Mucosa of descending colon (tissue), 3 donors: Measurements from ENCODE around the gene ELAC2. TPM values are rescaled to one million over a fixed set of nuclear protein-coding genes. Genes with fewer than 3 reads are reported as not detected.

Experiments used
- ATAC-seq: fragments of 200-7000 bp; cut with Tn5 transposase; one replicate; pipeline ENCODE4 v1.9.1; 2020; ENCODE audit warnings: mild to moderate bottlenecking, moderate library complexity
- DNase-seq, 3 donors: peaks; one replicate each; pipeline ENCODE4 v3.0.0-alpha.2; 2020
- H3K36me3 ChIP-seq: fragments of 200-600 bp; one replicate; pipeline ENCODE4 v1.8.0; 2021; ENCODE audit warnings: low read depth, mild to moderate bottlenecking
- H3K4me1 ChIP-seq: fragments of 200-600 bp; one replicate; pipeline ENCODE4 v1.8.0; 2021; ENCODE audit warnings: low read depth, mild to moderate bottlenecking
- H3K4me3 ChIP-seq: fragments of 200-600 bp; one replicate; pipeline ENCODE4 v1.8.0; 2021; ENCODE audit warnings: mild to moderate bottlenecking
- H3K9me3 ChIP-seq: fragments of 200-600 bp; one replicate; pipeline ENCODE4 v1.8.0; 2021; ENCODE audit warnings: mild to moderate bottlenecking
- CTCF ChIP-seq: fragments of 200-600 bp; IDR thresholded peaks from one replicate; pipeline ENCODE4 v1.8.0; 2022; ENCODE audit warnings: antibody characterized with exemption, mild to moderate bottlenecking
- intact Hi-C, 2 donors: fragments of 100-400 bp; cut with DNase I in 1 of 2; cut with micrococcal nuclease in 1 of 2; formaldehyde crosslinking; loops; one replicate each; pipeline versions ENCODE4 v1.11.0 to v1.11.1; 2022; cut with DNase I, micrococcal nuclease
- total RNA-seq, 3 donors: library from RNA; stranded (reverse); fragmentation: NEBNext Ultra II Directional in 2 of 3; extraction: Animal tissue kit (Norgen Biotek cat#: 25700) in 2 of 3; gene quantifications; one replicate each; pipeline versions ENCODE4 v1.2.1 to v1.2.4, GENCODE V29; 2021 to 2023
- donor health status: DM: no; HTN: no; CAD: no; lungs with moderate emphysema.
- donor health status: DM: no; HTN: no; CAD: no.
- donor health status: DM: no; HTN: yes; CAD: no.

ELAC2 gene
- total RNA-seq, 3 donors from 2014 or later = 46.7 to 47.1 (median 46.9) TPM

DNA sequence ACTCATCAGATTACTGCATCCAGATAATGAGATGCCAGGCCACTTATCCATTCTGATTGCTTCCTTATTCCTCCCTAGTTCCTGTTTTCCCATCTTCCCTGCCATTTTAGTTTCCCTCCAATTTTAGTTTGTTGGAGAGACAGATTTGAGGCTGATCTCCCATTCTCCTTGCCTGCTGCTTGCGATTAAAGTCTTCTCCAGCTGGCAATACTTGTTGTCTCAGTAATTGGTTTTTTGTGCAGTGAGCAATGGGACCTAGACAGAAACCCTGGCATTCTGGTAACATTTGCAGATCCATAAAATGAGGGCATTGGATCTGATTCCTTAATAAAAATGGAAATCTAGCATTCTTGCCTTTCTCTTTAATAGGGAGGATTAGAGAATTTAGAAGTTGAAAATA lies 17.6 kb upstream of the ELAC2 start:
- Histone ChIP-seq H3K9me3 (peaks cover 5% of the 10 kb centered on the region), H3K36me3 (no peaks in the 10 kb centered on the region), H3K4me1 (no peaks in the 10 kb centered on the region), H3K4me3 (no peak overlapping the region)
- ATAC-seq = no peak
- intact Hi-C loops = no loop called here
- TF ChIP-seq CTCF = no peak
- DNase-seq = no peak

DNA sequence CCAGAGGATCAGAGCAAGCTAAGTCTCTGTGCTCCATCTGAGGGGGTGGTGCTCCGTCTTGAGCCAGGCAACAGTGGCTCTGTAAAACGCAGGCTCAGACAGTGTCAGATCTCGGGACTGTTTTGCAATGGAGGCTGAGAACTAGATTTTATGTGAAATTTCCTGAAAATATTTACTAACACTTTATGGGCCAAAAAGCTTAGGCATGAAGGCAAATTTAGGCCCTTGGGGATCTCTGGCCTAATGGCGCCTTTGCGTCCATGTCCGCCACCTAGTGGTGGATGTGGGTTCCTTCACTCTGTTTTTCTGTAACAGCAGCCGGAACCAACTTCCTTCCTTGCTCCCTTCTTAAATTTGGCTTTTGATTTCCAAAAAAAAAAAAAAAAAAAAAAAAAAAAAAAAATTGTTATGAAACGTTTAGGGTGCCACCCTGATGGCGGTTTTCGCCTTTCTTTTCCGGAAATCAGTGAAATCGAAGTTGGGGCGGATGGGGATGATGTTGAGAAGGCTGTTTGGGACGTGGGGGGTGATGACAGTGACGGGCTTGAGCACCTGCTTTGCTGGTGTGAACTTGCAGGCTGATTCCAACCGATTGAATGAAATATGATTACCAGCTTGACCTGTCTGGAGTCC lies 14.0 kb upstream of the ELAC2 start:
- no peaks in the 10 kb centered on the region for H3K4me1 ChIP-seq
- peak; percentile 44 for TF ChIP-seq CTCF
- peak; percentile 85 for ATAC-seq
- intact Hi-C loops = no loop called here
- no peak overlapping the region for H3K4me3 ChIP-seq
- peak in 1 of 3 donors; percentile 64 for DNase-seq
- peaks cover 5% of the 10 kb centered on the region for H3K9me3 ChIP-seq
- H3K36me3 ChIP-seq = no peaks in the 10 kb centered on the region

- Histone ChIP-seq H3K36me3 (no peaks in the 10 kb centered on the region), H3K9me3 (peaks cover 5% of the 10 kb centered on the region), H3K4me3 (no peak overlapping the region), H3K4me1 (no peaks in the 10 kb centered on the region)
- intact Hi-C loops = no loop called here
- DNase-seq (peak in 1 of 3 donors; percentile 70), ATAC-seq (peak; percentile 79)
- peak; percentile 51 for TF ChIP-seq CTCF
These were observed 12.9 kb upstream of the ELAC2 start for GRCh38 chr17:13030459-13031300.

DNA sequence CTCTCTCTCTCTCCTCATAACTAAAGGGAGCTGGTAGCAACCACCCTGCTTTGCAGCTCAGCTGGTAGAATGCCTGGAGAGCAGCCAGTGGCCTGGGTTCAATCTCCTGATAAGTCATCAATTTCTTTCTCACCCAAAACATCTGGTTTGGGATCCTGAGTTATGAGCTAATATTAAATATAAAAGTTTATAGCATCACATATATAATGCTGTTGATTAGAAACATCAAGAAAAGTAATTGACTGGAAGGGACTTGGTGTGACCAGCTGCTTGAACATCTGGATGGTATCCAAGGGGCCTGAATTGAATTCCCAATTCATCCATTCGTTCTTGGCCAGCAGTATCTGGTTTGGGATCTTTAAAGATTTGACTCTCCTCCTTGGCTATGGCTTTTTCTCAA lies 12.2 kb upstream of the ELAC2 start:
- no peak for TF ChIP-seq CTCF
- no peaks in the 10 kb centered on the region for H3K36me3 ChIP-seq
- intact Hi-C loops = no loop called here
- no peaks in the 10 kb centered on the region for H3K4me1 ChIP-seq
- DNase-seq (no peak), ATAC-seq (no peak)
- H3K4me3 ChIP-seq = no peak overlapping the region
- no peaks in the 10 kb centered on the region for H3K9me3 ChIP-seq

GRCh38 chr17:13029340-13029739 lies 11.5 kb upstream of the ELAC2 start:
- TF ChIP-seq CTCF = no peak
- Histone ChIP-seq H3K9me3 (no peaks in the 10 kb centered on the region), H3K36me3 (no peaks in the 10 kb centered on the region), H3K4me1 (peaks cover 4% of the 10 kb centered on the region), H3K4me3 (no peak overlapping the region)
- intact Hi-C loops = no loop called here
- ATAC-seq (no peak), DNase-seq (no peak)
